AG09309 (cell line): ENCODE data around the gene SLC7A7.
"Not testable (repeated sequence)": the region's sequence is repeated elsewhere in the genome, so short reads cannot be mapped to it uniquely, and the experiment has no call there.

Source experiments
- DNase-seq: peaks from one replicate; pipeline ENCODE4 v3.0.0-alpha.2; 2010; ENCODE audit warnings: low read depth
- H3K4me3 ChIP-seq: 2 replicates; pipeline ENCODE4 v1.5.1; 2011; ENCODE audit warnings: mild to moderate bottlenecking, low read depth, low read length, moderate library complexity; ENCODE audit not compliant: control insufficient read depth
- CTCF ChIP-seq: IDR thresholded peaks from 2 replicates; pipeline ENCODE4 v1.5.1; 2011; ENCODE audit warnings: mild to moderate bottlenecking, low read depth, low read length, inconsistent platforms; ENCODE audit not compliant: insufficient read depth, control insufficient read depth; ENCODE audit errors: missing control alignments

The SLC7A7 gene

GRCh38 chr14:22733829-22734228, 81.4 kb downstream of the SLC7A7 start:
- no peak for TF ChIP-seq CTCF

GRCh38 chr14:22732062-22732461, 83.2 kb downstream of the SLC7A7 start:
- not testable (repeated sequence) for H3K4me3 ChIP-seq, DNase-seq

More at GRCh38 chr14:22733829-22734228, 81.4 kb downstream of the SLC7A7 start:
- DNase-seq: no peak
- no peak overlapping the region for H3K4me3 ChIP-seq

DNA sequence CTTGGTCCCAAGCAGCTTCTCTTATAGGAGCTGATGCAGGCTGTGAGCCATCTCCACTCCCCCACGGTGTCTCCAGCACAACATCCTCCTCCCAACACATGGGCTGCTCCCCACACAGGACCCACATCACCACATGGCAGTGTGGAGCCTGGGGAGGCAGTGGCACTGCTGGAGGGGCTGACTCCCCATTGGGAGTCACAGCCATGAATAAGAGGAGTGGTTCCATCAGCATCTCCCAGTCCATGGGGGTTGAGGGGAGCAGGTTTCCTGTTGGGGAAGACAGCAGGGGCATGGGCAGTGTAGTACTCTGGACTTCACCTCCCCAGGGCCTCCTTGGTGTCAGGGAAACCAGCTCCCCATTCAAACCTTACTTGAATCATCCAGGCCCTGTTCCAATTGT, 89.2 kb downstream of the SLC7A7 start:
- no peak for TF ChIP-seq CTCF
- DNase-seq: no peak

GRCh38 chr14:22725374-22725773, 89.9 kb downstream of the SLC7A7 start:
- not testable (repeated sequence) for H3K4me3 ChIP-seq, DNase-seq

More for the DNA sequence above, 89.2 kb downstream of the SLC7A7 start:
- H3K4me3 ChIP-seq: no peak overlapping the region

DNA sequence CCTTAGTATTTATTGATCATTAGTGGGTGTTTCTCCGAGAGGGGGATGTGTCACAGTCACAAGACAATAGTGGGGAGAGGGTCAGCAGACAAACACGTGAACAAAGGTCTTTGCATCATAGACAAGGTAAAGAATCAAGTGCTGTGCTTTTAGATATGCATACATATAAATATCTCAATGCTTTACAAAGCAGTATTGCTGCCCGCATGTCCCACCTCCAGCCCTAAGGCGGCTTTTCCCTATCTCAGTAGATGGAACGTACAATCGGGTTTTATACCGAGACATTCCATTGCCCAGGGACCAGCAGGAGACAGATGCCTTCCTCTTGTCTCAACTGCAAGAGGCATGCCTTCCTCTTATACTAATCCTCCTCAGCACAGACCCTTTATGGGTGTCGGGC, 90.4 kb downstream of the SLC7A7 start:
- not testable (repeated sequence) for DNase-seq, H3K4me3 ChIP-seq

DNA sequence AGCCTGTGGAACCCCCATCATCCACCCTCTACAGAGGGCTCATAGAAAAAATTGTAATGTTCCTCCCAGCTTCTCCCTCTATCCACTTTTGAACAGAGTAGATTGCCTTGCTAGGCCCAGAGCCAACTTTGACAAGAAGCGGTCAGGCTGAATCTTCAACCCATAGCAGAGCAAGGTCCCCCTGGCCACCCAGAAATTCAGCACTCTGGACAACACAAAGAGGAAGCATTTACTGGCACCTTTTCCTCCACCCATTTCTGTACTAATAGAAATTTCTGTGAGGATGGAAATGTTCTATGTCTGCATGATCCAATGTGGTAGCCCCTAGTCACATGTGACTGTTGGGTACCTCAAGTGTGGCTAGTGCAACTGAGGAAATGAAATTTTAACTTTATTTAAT, 91.4 kb downstream of the SLC7A7 start:
- no peak for TF ChIP-seq CTCF
- H3K4me3 ChIP-seq: no peak overlapping the region
- no peak for DNase-seq
